Glomerular endothelial cell (primary cell): Measurements from ENCODE around the gene KIF13A. TPM values are rescaled to one million over a fixed set of nuclear protein-coding genes. Genes with fewer than 3 reads are reported as not detected.

Experiments
- DNase-seq: peaks from one replicate; pipeline ENCODE4 v3.0.0-alpha.2; 2011; ENCODE audit warnings: low read depth, low spot score; ENCODE audit errors: extremely low read depth
- total RNA-seq: library from RNA; depleted of rRNA; stranded (reverse); fragments of >200 nt; gene quantifications from 2 replicates; pipeline ENCODE4 v1.2.3, GENCODE V29; 2015

Gene KIF13A
- total RNA-seq, 1 donor from 2014 or later: 59.7 TPM

GRCh38 chr6:17730078-17730704 is 257.2 kb downstream of the KIF13A start:
- DNase-seq: no peak

DNA sequence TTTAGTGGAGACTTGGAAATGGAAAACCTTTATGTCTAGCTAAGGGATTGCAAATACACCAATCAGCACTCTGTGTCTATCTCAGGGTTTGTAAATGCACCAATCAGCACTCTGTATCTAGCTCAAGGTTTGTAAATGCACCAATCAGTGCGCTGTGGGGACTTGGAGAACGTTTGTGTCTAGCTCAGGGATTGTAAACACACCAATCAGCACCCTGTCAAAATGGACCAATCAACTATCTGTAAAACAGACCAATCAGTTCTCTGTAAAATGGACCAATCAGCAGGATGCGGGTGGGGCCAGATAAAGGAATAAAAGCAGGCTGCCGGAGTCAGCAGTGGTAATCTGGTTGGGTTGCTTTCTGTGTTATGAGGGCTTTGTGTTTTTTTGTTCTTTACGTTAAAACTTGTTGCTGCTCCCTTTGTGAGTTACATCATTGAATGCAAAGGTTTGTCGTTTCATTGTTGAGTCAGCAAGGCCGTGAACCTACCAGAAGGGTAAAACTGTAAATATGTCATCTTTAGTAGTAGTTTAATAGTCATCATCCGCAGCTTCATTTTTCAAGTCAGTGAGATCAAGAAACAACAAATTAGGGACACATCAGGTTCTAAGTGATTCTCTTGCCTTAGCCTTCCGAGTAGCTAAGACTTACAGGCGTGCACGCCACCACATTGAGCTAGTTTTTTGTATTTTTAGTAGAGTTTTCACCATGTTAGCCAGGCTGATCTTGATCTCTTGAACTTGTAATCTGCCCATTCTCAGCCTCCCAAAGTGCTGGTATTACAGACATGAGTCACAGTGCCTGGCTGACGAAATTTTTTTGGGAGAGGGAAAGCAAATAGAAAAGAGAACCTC is 258.0 kb downstream of the KIF13A start:
- no peak for DNase-seq

DNA sequence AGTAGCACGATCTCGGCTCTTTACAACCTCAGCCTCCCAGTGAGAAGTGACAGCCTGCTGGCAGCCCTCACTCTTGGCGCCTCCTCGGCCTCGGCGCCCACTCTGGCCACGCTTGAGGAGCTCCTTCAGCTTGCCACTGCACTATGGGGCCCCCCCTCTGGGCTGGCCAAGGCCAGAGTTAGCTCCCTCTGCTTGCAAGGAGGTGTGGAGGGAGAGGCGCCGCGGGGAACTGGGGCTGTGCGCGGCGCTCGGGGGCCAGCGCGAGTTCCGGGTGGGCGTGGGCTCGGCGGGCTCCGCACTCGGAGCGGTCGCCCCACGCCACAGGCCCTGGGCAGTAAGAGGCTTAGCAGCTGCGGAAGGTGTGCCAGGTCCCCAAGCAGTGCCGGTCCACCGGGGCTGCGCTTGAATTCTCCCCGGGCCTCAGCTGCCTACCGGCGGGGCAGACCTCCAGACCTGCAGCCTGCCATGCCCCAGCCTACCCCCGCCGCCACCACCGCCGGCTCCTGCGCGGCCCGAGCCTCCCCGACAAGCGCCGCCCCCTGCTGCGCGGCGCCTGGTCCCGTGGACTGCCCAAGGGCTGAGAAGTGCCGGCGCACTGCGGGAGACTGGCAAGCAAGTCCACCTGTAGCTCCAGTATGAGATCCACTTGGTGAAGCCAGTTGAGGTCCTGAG is 258.7 kb downstream of the KIF13A start:
- no peak for DNase-seq

DNA sequence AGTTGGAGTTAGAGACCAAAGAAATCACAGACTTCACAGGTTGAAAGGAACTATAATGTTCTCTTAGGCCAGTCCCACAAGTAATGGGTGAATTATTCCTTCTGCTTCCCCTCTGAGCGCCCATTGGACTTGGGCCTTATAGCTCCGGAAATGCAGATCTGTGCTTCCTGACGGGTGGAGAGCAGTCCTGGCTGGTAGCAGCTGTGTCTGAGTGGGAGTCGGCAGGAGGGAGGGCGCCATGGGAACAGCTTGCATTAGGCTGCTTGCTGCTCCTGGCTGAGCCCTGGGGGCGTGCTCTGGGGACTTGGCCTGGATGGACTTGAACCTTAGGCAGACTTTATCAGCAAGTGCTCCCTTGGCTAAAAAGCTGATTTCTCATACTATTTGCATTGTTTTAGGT is 262.4 kb downstream of the KIF13A start:
- DNase-seq: no peak

DNA sequence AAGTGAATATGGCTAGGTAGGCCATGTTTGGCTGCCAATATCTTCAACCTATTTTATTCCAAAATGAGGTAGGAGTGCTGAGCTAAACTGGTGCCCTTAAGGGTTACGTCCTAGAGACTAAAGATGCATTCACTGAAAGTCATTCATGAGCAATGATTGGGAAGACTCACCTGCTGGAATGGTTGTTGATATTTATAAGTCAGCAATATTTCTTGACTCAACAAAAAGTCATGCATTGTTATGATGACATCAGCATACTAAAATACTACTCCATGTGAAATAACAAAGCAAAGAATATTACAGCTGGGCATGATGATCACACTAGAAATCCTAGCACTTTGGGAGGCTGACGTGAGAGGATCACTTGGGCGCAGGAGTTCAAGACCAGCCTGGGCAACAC is 263.1 kb downstream of the KIF13A start:
- no peak for DNase-seq

DNA sequence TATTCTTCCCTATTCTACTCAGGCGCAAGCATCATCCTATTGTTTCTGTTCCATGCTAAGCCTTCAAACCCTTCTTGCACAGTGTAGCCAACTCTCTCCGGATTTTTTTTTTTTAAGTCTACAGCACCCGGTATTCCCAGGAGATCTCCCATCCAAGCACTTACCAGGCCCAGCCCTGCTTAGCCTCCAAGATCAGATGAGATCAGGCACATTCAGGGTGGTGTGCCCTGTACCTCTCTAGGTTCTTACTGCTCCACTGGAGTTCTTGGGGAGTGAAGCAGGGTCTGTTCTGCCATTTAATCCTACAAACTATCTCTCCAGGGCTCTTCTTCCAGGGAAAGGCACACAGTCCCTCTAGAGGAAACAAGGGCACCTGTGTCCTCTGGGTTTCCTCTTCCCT is 265.8 kb downstream of the KIF13A start:
- no peak for DNase-seq

GRCh38 chr6:17719323-17720041 is 268.0 kb downstream of the KIF13A start:
- no peak for DNase-seq

DNA sequence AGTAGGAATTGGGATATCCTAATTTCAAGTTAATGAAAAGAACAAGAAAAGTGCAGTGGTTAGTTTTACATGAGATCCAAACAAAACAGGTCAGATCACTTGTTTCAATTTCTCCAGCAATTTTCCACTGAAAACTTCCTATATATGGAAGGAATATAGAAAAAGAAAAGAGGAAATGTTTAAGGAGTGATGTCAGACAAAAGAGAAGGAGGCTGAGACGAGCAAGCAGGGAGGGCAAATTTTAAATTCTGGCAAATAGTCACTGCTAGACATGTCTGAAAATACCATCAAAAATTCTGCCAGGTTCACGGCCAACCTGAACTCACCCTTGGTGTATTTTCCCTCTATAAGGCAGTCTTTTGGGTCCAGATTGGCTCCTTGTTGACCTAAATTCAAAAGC is 271.2 kb downstream of the KIF13A start:
- DNase-seq: no peak

GRCh38 chr6:17714879-17715851 is 272.3 kb downstream of the KIF13A start:
- DNase-seq: peak; percentile 52

- no peak for DNase-seq
Measured at GRCh38 chr6:17714177-17714576, 273.3 kb downstream of the KIF13A start.

DNA sequence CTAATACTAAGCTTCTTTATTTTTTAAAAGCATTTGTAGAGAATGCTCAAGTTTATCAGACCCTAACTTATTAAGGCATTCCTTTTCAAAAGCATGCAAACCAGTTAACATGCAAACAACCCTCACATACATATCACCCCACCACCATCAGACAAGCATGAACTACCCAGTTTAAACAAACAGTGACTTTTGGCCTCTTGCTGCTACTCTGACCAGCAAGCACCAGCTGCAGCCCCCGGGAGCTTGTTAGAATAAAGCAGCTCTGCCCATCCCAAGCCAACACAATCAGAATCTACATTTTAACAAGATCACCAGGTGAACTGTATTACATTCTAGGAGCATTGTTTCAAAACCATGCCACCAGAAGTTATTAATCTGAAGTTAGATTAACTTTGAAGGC is 274.9 kb downstream of the KIF13A start:
- DNase-seq: no peak

GRCh38 chr6:17710331-17710730 is 277.1 kb downstream of the KIF13A start:
- DNase-seq: no peak

GRCh38 chr6:17709476-17709875 is 278.0 kb downstream of the KIF13A start:
- DNase-seq: no peak

Other genes with a start within 250 kb of the KIF13A start
- gene NHLRC1, start 135.0 kb upstream of the KIF13A start, total RNA-seq: 3.6 and 3.8 TPM in 2 replicates
- 10.4 and 10.5 TPM in 2 replicates for gene TPMT, start 167.4 kb upstream of the KIF13A start, total RNA-seq
- 7.9 and 13.5 TPM in 2 replicates for gene KDM1B, start 167.8 kb upstream of the KIF13A start, total RNA-seq